ENCODE data around the gene PRR23E.

PRR23E gene

GRCh38 chr3:127206611-127207516 is 13.9 kb downstream of the PRR23E start:
- Histone ChIP-seq H3K27ac (no peak overlapping the region), H3K4me3 (no peak overlapping the region)

- no peak overlapping the region for H3K4me3 ChIP-seq
- no peak overlapping the region for H3K27ac ChIP-seq
These were observed 15.0 kb downstream of the PRR23E start for GRCh38 chr3:127207727-127208482.

DNA sequence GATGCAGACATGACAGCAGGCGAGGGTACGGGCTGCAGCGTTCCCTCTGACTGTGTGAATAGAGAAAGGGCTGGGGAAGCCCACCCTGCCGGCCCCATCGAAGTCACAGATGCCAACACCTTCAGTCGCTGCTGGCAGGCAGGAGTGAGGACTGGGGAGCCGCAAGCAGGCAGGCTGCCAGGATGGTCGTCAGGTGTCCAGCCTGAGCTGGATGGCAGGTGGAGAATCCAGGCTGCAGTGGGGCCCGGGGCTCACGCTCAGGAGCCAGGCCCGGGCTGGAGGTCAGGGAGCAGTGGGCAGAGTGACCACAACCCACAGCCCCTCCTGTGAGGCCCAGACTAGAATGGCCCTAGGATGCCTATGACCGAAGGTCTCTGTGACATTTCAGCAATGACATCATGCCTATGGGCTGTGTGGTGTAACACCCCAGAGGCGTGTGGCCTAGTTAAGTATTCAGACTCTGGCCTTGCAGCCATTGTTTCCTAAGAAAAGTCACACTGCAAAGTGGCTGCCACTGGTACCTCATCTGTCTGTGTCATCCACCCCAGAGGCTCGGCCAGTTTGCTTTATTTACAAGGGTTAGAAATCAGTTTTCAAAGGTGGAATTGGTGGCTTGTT is 15.7 kb downstream of the PRR23E start:
- Histone ChIP-seq H3K27ac (no peak overlapping the region), H3K4me3 (no peak overlapping the region)

DNA sequence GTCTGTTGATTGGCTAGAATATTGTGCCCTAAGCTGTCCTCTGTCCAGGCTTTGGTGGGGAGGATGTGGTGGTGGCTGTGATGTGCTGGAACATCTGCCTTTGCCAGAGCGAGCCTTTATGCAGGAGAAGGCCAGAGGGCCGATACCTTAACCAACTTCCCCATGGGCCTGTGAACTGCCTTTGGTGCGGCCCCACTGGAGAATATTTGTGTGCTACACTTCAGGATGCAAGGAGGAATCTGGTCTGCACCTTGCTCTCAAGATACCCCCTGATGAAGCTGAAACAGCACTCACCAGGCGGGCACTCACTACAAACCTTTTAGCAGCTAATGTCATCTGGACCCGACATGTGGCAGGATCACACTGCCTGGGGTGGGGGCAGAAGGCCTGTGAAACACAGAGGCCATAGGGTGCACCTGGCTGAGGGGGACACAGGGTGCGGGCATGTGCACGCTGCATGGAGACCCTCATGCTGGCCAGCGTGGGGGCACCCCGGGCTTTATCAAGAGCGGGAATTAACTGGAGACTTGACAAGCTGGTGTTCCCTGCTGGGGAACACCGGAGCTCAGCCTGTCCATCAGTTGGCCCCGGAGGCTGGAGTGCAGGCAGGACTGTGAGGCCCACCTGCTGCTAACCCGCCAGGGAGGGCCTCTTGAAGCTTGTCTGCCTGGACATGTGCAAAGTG is 16.4 kb downstream of the PRR23E start:
- Histone ChIP-seq H3K27ac (no peak overlapping the region), H3K4me3 (no peak overlapping the region)

- H3K4me3 ChIP-seq, result no peak overlapping the region
- H3K27ac ChIP-seq, result no peak overlapping the region
These were observed 17.1 kb downstream of the PRR23E start for GRCh38 chr3:127209840-127210653.

DNA sequence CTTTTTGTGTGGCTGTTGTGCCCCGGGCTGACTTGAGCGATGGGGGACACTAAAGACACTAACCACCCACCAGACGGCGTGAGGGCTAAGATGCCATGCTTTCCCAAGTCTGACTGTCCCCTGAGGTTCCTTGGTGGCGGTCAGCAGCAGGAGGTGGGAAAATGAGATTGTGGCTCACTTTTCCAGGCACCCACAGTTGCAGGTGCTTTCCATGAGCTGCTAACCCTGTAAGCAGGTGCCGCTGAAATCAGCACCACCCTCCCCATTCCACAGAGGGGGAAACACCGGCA is 17.7 kb downstream of the PRR23E start:
- no peak overlapping the region for H3K27ac ChIP-seq
- no peak overlapping the region for H3K4me3 ChIP-seq

DNA sequence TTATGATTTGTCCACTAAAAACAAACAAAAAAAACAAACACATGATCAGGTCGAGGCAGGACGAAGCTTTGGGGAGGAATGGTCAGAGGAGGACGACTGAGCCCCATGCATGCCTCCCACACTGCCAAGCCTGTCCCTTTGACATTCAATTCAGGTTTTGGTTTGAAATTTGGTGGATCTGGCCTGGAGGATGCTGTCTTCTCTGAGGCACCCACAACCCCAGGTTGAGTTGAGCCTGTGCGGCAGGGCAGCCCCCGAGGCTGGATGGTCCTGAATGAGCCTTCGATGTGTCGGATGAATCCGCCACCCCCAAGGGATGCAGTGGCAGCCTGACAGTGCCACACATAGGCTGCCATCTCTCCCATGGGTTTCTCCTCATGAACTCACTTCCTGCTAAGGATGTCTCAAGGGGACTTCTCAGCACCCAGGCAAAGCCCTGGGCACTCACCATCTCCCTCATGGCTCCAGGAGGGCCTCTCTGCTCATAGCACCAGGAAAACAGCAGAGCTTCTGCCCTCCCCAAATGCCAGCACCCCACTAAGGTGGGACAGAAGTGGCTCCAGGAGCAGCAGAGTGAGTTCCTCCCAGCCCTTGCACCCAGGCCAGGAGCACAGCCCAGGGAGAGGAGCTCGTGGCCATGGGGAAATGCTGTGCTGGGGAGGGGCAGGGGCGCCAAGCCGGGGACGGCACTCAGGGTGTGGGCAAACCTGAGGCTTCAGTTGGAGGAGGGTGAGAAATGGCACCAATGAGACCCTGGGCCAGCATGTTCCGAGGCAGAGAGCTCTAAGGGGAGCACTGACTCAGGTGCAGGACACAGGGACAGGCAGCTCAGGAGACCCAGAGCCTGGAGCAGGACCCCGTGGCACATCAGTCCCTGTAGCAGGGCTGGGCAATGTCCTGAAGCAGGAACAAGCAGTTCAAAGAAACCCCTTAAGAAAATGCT is 18.5 kb downstream of the PRR23E start:
- H3K27ac ChIP-seq, result no peak overlapping the region
- no peak overlapping the region for H3K4me3 ChIP-seq

GRCh38 chr3:127212231-127212630 is 19.3 kb downstream of the PRR23E start:
- Histone ChIP-seq H3K4me3 (no peak overlapping the region), H3K27ac (no peak overlapping the region)

DNA sequence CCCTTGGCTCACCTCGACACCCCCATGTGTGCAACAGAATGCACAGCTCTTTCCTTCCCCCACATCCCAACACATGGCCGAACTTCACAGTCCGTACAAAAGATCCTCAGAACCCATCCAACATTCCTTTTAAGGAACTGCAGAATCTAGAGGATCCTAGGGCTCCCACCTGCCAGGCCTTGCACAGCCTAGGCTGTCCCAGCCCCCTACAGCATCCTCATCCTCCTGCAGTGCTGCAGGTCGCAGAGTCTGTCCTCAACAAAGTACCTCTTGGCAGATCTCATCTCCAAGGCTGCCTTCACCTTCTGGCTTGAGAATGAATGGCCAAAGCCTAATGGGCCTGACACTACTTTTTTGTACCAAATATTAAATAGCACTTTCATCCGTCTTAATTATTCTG is 19.8 kb downstream of the PRR23E start:
- Histone ChIP-seq H3K27ac (no peak overlapping the region), H3K4me3 (no peak overlapping the region)

DNA sequence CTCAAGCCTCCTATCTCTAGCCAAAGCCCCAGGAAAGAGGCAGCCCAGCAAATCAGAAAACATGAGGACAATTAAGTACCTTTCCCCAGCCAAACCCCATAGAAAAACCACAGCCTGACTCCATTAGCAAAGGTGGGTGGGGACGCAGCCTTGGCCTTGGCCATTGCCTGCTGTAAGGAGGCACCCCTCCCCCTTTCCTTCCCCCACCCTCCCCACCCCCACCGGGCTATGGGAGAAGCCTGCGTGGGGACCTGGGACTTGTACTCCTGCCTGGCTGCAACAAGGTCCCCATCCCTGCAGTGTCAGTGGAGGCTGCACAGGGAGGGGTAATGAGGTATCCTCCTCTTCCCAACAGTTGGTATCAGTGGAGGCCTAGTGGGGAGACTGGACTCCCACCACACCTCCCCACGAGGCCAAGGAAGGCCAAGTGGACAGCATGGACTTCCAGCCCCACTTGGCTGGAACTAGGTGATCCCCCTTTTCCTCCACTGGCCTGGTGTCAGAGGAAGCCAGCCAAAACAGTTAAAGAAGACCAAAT is 20.5 kb downstream of the PRR23E start:
- H3K4me3 ChIP-seq, result no peak overlapping the region

DNA sequence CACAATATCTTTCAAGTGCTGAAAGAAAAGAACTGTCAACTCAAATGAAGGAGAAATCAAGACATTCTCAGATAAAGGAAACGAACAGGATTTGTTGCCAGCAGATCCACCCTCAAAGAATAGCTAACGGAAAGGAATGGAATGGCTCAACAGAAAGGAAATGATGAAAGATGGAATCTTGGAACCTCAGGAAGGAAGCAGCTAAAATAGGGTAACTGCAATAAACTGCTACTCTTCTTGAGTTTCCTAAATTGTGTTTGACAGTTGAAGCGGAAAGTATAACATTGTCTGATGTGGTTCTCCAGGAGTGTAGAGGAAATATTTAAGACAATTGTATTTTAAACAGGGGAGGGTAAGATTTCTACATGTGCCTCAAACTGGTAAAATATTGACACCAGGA is 22.0 kb downstream of the PRR23E start:
- no peak overlapping the region for H3K27ac ChIP-seq
- no peak overlapping the region for H3K4me3 ChIP-seq

More for the DNA sequence above, 20.5 kb downstream of the PRR23E start:
- no peak overlapping the region for H3K27ac ChIP-seq

GRCh38 chr3:127215714-127216414 is 22.9 kb downstream of the PRR23E start:
- Histone ChIP-seq H3K4me3 (no peak overlapping the region), H3K27ac (no peak overlapping the region)

DNA sequence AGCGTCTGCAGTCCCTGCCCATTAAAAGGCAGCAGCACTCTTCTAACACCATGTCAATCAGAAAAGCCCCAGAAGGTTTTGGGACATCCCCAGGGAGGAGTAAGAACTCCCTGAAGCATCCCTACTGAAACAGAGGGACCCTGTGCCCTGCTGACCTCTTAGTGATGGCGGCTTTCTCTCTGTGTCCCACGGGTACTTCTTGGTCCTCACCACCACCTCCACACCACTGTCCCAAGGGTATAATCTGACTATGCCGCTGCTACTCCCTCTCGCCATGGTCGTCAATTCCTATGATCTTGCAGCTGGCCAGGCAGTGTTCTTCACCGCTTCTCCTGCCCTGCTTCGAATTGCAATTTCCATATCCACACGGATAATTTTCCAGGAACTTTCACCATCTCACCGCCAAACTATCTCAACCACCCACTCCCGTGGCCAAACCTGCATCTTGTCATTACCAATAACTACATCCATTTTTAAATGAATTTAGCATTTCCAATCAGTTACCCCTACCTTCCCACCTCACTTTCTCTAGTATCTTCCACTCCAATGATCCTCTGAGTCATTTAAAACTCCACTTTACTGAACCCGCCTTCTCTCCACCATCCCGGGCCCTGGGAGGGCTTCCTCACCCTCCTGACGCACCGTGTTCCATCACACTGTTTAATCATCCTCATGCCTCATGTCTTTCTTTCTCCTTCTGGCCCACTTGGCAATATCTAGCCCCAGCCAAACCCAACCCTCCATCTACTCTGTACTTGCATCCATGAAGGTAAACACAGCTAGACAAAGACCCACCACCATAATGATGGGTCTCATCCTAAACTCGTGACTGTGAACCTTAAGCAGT is 23.7 kb downstream of the PRR23E start:
- Histone ChIP-seq H3K4me3 (no peak overlapping the region), H3K27ac (no peak overlapping the region)

DNA sequence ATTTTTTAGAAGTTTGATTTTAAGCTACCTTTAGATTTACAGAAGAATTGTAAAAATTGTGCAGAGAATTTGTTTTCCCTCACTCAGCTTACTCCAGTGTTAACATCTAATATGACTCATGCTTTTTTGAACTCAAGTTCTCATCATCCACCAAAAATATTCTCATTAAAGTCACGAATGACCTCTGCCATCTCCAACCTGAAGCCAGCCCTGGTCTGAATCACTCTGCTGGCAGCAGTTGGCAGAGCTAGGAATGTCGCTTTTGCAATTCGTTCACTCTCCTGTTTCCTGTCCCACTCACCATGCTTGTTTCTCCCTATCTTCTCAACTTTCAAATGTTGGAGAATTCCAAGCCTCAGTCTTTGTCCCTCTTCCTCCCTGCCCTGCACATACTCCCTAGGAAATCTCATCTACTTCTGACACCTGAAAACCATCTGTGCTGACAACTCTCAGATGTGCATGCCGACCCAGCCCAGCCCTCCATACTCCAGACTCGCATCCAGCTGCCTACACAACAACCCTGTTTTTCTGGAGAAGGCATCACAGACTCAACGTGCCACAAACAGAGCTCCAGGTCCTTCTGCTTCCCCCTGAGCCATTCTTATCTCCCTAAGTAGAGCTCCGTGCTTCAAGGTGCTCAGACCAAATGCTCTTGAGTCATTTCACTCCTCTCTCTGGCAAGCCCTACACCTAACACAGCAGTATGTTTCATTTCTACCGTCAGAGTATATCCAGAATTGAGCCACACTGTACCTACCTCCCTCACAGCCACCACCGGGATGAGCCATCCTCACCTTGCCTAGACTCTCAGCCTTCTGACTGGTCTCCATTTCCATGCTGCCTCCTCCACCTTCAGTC is 24.9 kb downstream of the PRR23E start:
- Histone ChIP-seq H3K27ac (no peak overlapping the region), H3K4me3 (no peak overlapping the region)

DNA sequence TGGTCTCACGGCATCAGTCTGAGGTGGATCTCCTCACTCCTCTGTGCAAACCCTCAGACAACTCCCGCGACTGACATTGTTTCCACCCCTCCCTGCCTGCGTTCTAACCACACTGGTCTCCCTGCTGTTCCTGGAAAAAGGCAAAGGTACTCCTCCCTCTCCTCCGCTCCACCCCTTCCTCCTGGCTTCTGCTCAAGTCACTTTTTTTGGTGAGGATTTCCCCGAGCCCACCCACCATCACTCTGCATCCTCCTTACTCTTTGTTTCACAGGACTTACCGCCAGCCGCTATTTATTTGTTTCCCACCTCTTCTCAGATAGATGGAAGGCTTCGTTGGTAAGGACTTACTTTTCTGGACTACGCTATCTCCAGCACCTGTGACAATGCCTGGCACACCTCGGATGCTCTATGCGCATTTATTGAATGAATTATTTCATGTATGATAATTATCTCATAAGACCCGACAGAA is 25.6 kb downstream of the PRR23E start:
- Histone ChIP-seq H3K27ac (no peak overlapping the region), H3K4me3 (no peak overlapping the region)

- H3K27ac ChIP-seq, result no peak overlapping the region
These were observed 27.6 kb downstream of the PRR23E start for GRCh38 chr3:127220497-127220896.

More at GRCh38 chr3:127220497-127220896, 27.6 kb downstream of the PRR23E start:
- no peak overlapping the region for H3K4me3 ChIP-seq
